ENCODE data around the gene SDK2. TPM values are rescaled to one million over a fixed set of nuclear protein-coding genes. Genes with fewer than 3 reads are reported as not detected.

The SDK2 gene
- total RNA-seq, 4 donors from 2014 or later, result 0.18 to 3.3 (median 1.2) TPM

GRCh38 chr17:73342541-73343167 lies 301.6 kb downstream of the SDK2 start:
- Histone ChIP-seq H3K4me3 (no peak overlapping the region), H3K9me3 (no peaks in the 10 kb centered on the region), H3K27ac (peak overlapping the region; percentile 12 to 80 (median 36)), H3K4me1 (peaks cover 0 to 20% (median 0%) of the 10 kb centered on the region in 4 donors), H3K36me3 (no peaks in the 10 kb centered on the region), H3K27me3 (no peaks in the 10 kb centered on the region)
- no peak for TF ChIP-seq POLR2A (IDR thresholded peaks at IDR 0.05)
- no peak for TF ChIP-seq CTCF (IDR thresholded peaks at IDR 0.05)
- no peak for DNase-seq

GRCh38 chr17:73342050-73342522 lies 302.2 kb downstream of the SDK2 start:
- H3K27ac ChIP-seq, result peak overlapping the region in 3 of 4 donors; percentile 12 to 80 (median 47)
- H3K9me3 ChIP-seq, result no peaks in the 10 kb centered on the region
- TF ChIP-seq CTCF (IDR thresholded peaks at IDR 0.05) (no peak), POLR2A (IDR thresholded peaks at IDR 0.05) (no peak)
- H3K27me3 ChIP-seq, result no peaks in the 10 kb centered on the region
- peak in 2 of 3 donors; percentile 20 to 60 for DNase-seq
- no peaks in the 10 kb centered on the region for H3K36me3 ChIP-seq
- peaks cover 0 to 20% (median 0%) of the 10 kb centered on the region in 4 donors for H3K4me1 ChIP-seq
- no peak overlapping the region for H3K4me3 ChIP-seq

GRCh38 chr17:73341350-73342049 lies 302.7 kb downstream of the SDK2 start:
- peaks cover 0 to 20% (median 0%) of the 10 kb centered on the region in 4 donors for H3K4me1 ChIP-seq
- no peak for DNase-seq

GRCh38 chr17:73340093-73340596 lies 304.1 kb downstream of the SDK2 start:
- H3K4me1 ChIP-seq, result peaks cover 0 to 20% (median 0%) of the 10 kb centered on the region in 4 donors
- peak overlapping the region; percentile 8 to 53 (median 50) for H3K27ac ChIP-seq
- TF ChIP-seq CTCF (IDR thresholded peaks at IDR 0.05) (peak in 3 of 6 experiments; percentile 35 to 51 (median 43)), POLR2A (IDR thresholded peaks at IDR 0.05) (no peak)
- no peaks in the 10 kb centered on the region for H3K9me3 ChIP-seq
- no peak overlapping the region for H3K4me3 ChIP-seq
- DNase-seq, result peak in 1 of 3 donors; percentile 79
- H3K27me3 ChIP-seq, result no peaks in the 10 kb centered on the region
- H3K36me3 ChIP-seq, result no peaks in the 10 kb centered on the region

More at GRCh38 chr17:73341350-73342049, 302.7 kb downstream of the SDK2 start:
- H3K4me3 ChIP-seq, result no peak overlapping the region
- H3K27ac ChIP-seq, result peak overlapping the region in 2 of 4 donors; percentile 47 to 80
- no peaks in the 10 kb centered on the region for H3K27me3 ChIP-seq
- H3K36me3 ChIP-seq, result no peaks in the 10 kb centered on the region
- TF ChIP-seq CTCF (IDR thresholded peaks at IDR 0.05), result no peak
- no peak for TF ChIP-seq POLR2A (IDR thresholded peaks at IDR 0.05)
- H3K9me3 ChIP-seq, result no peaks in the 10 kb centered on the region

GRCh38 chr17:73338566-73339197 lies 305.6 kb downstream of the SDK2 start:
- Histone ChIP-seq H3K27ac (peak overlapping the region; percentile 49 to 67 (median 52)), H3K4me1 (peaks cover 0 to 19% (median 0%) of the 10 kb centered on the region in 4 donors), H3K27me3 (no peaks in the 10 kb centered on the region), H3K9me3 (no peaks in the 10 kb centered on the region), H3K36me3 (no peaks in the 10 kb centered on the region), H3K4me3 (no peak overlapping the region)
- DNase-seq, result no peak
- TF ChIP-seq POLR2A (IDR thresholded peaks at IDR 0.05), result no peak
- TF ChIP-seq CTCF (IDR thresholded peaks at IDR 0.05), result no peak

Measured in Peyer's patch (tissue), 4 donors.